Right lung (tissue), 5 donors: Measurements from ENCODE around the gene CPZ. TPM values are rescaled to one million over a fixed set of nuclear protein-coding genes. Genes with fewer than 3 reads are reported as not detected.

ENCODE experiments used
- DNase-seq, 2 donors: peaks; one replicate each; pipeline ENCODE4 v3.0.0-alpha.2; 2013
- polyA plus RNA-seq, 5 donors: library from polyadenylated mRNA; unstranded; fragments of 120-200 nt; gene quantifications; one replicate each; pipeline versions ENCODE4 v1.2.1 to v1.2.3, GENCODE V29; 2013; ENCODE audit warnings: inconsistent platforms in 1 of 5, low replicate concordance in 1 of 5; ENCODE audit not compliant: insufficient read length in 5 of 5, insufficient read depth in 1 of 5

CPZ gene
- polyA plus RNA-seq, 5 donors = 1.3 to 4.7 (median 3.0) TPM

- no peak for DNase-seq
These were observed 45.0 kb downstream of the CPZ start for GRCh38 chr4:8637456-8637984.

GRCh38 chr4:8639021-8639420 lies 46.5 kb downstream of the CPZ start:
- DNase-seq = no peak

- DNase-seq = no peak
These were observed 47.5 kb downstream of the CPZ start for GRCh38 chr4:8639777-8640720.

GRCh38 chr4:8640816-8641215 lies 48.3 kb downstream of the CPZ start:
- no peak for DNase-seq

GRCh38 chr4:8641256-8641655 lies 48.7 kb downstream of the CPZ start:
- DNase-seq = no peak

- no peak for DNase-seq
These were observed 49.5 kb downstream of the CPZ start for GRCh38 chr4:8641931-8642650.

- no peak for DNase-seq
These were observed 50.2 kb downstream of the CPZ start for GRCh38 chr4:8642651-8643321.

GRCh38 chr4:8643441-8643840 lies 50.9 kb downstream of the CPZ start:
- DNase-seq = no peak

- no peak for DNase-seq
These were observed 51.4 kb downstream of the CPZ start for GRCh38 chr4:8643986-8644385.

- no peak for DNase-seq
These were observed 51.9 kb downstream of the CPZ start for GRCh38 chr4:8644461-8644891.

GRCh38 chr4:8644966-8645752 lies 52.6 kb downstream of the CPZ start:
- no peak for DNase-seq

- DNase-seq = no peak
These were observed 53.2 kb downstream of the CPZ start for GRCh38 chr4:8645753-8646124.

GRCh38 chr4:8646296-8647093 lies 53.9 kb downstream of the CPZ start:
- DNase-seq = no peak

GRCh38 chr4:8647094-8647570 lies 54.6 kb downstream of the CPZ start:
- DNase-seq = no peak

- DNase-seq = no peak
These were observed 55.1 kb downstream of the CPZ start for GRCh38 chr4:8647626-8648025.

- DNase-seq = no peak
These were observed 55.7 kb downstream of the CPZ start for GRCh38 chr4:8648296-8648695.

GRCh38 chr4:8648816-8649630 lies 56.5 kb downstream of the CPZ start:
- DNase-seq = no peak

- no peak for DNase-seq
These were observed 57.2 kb downstream of the CPZ start for GRCh38 chr4:8649631-8650361.
